ENCODE measurements around the gene PTPRK.

The PTPRK gene

DNA sequence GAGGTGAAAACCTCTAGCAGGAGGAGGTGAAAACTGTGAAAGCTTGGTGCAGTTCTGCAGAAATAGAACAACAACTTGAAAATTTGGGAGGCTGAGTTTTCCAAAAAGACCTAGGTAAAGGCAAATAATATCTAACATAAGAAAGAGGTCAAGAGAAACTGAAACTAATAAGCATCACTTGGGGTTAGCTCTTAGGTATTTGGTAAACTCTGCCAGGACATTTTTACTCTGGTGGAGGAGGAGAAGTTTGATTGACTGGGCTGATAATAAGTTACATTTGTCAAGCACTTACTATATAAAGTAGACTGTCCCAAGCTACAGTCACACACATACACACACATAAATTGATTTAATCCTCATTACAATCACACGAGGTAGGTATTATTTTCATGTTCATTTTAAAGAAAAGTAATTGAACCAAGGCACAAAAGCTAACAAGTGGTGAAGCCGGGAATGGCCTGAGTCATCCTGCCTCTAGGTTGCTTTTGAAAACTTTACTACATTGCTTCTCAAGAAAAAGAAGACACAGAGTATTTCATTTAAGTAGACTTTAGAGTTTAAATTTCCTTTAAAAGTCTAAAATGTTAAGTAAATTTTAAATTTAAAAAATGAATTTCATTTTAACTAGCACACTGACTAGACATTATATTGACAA is 275.5 kb downstream of the PTPRK start:
- DNase-seq (ENCODE audit: low read depth): no peak

GRCh38 chr6:128242765-128243403 is 277.5 kb downstream of the PTPRK start:
- DNase-seq (ENCODE audit: low read depth): no peak

DNA sequence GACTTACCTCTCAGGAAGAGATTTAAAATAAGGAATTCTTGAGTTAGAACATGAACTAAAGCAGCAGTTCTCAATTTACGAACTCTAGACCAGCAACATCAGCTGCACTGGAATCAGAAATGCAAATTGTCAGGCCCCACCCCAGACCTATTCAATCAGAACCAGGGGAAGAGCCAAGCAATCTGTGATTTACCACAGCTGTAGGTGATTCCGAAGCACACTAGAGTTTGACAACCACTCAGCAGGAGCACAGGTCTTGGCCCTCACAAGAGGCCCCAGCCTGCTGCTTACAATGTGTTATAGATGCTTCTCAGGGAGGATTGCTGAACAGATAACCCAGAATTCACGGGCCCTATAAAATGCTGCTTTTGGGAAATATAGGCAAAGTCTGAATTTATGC is 279.2 kb downstream of the PTPRK start:
- DNase-seq (ENCODE audit: low read depth): no peak

GRCh38 chr6:128240024-128240428 is 280.4 kb downstream of the PTPRK start:
- DNase-seq (ENCODE audit: low read depth): no peak

GRCh38 chr6:128239146-128239545 is 281.3 kb downstream of the PTPRK start:
- DNase-seq (ENCODE audit: low read depth): no peak

DNA sequence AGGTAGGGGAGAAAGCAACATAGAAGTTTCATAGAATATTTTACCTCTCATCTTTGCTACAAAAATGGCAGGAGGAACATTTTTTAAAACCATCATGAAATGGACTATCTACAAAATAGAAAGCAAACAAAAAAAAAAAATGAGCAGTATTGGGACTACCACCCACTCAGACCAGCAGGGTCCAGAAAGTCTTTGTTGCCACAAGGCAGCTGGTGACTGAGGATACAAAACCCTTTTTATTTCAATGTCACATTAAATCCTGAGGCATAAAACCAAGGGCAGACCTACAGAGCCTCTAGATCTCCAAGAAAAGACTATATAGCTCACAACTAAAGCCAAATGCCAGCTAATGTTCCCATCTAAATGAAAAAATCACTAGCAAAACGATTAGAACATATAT is 282.2 kb downstream of the PTPRK start:
- DNase-seq (ENCODE audit: low read depth): no peak

DNA sequence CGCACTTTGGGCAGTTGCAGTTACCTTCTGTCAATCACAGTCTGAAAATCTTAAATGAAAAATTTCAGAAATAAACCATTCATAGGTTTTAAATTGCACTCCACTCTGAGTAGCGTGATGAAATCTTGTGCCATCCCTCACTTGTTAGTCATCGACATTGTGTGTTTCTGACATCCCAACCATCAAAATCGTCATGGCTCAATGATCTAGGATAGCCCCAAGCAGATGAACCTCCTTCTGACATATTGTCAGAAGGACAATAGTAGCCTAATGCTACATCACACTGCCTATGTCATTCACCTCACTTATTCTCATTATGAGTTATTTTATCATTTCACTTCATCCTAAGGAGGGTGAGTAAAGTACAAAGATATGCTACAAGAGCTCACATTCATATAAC is 284.8 kb downstream of the PTPRK start:
- DNase-seq (ENCODE audit: low read depth): no peak

DNA sequence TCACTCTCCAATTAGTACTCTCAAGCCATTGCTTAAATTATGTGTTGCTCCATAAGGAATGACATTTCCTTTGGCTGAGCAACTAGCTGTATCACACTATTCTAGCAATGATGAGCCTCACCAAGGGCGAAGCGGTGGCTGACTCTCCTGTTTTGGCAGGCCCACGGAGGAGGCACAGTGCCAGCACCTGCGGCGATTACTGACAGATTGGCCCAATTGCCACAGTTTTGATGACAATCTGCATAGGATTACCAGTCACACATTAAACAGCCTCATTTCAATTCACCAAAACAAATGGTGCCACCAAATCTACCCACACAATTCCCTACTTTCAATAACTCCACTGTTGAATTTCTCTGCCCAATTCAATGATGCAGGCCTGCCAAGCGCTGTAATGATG is 286.9 kb downstream of the PTPRK start:
- DNase-seq (ENCODE audit: low read depth): no peak

DNA sequence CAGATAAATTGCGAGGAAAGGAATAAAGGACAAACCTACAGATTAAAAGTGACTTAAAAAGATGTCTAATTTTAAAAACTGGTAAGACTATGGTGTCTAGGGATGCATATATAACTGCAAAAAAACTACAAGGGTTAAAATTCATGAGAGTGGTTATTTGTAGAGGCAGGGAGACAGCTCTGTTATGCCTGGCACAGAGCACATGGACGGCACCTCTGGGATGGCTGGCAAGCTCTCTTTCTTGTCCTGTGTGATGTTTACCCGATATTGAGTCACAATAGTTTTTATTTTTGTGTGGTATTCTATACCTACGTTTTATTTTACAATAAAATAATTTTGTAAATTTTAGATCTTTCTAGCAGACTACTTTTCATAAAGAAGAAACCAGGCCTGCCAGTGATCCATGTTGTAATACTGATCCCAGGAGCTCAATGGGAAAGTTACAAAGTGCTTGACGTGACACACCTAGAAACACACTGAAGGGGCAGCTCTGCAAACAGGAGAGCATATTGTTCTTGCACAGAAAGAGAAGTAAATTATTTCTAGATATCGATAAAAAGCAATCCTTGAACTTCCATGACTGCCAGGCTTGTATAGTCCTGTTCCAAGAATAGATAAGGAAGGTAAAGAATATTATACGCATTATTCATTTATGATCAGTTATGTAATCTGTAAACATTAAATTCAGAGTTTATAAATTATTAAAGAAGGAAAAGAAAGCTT is 290.0 kb downstream of the PTPRK start:
- no peak for DNase-seq (ENCODE audit: low read depth)

GRCh38 chr6:128225612-128226011 is 294.8 kb downstream of the PTPRK start:
- DNase-seq (ENCODE audit: low read depth): no peak

DNA sequence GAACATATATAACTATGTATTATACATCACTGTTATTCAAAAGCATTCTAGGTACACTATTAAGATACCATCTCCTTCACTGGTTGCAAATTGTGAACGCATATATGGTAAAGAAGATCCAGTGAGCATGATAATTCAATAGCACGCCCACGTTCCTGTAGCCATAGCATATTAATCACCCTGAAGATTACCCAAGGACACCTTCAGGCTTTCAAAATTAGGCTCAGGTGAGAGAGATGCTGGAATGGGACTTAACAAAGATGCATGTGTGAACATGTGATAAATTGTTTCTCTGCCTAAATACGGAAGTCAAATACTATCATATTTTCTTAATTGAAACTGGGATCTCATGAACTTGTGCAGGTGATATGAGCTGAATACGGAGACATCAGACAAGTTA is 303.5 kb downstream of the PTPRK start:
- DNase-seq (ENCODE audit: low read depth): no peak

GRCh38 chr6:128209771-128210170 is 310.6 kb downstream of the PTPRK start:
- DNase-seq (ENCODE audit: low read depth): peak; percentile 62

DNA sequence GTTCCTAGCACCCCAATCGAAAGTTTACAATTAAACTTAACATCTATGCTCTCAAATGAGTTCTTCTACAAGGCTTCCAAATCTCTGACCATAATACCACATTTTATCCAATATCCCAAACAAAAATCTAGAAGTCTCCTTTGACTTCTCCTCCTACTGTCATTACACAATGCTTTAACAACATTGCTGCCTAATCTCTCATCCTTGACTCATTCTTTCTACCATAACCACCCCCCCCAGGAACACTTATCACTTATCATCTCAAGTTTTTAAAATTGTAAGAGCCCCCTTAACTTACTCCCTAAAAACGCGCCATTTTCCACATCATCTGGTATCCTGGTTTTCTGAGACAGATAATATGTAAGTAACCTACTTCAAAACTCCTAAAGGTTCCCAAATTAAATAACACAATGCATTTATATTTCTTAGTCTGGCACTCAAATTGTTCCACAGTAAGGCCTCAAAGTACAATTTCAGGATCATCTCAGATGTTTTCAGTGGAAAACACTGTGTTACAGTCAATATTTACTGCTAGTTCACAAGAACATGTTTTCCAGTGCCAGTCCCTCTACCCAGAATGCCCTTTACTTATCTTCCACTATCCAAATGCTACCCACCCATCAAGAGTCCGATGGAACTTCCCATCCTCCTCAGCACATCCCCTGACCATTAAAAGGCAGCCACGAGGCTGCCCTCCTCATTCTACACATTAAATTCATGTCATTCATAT is 311.4 kb downstream of the PTPRK start:
- peak; percentile 49 for DNase-seq (ENCODE audit: low read depth)

DNA sequence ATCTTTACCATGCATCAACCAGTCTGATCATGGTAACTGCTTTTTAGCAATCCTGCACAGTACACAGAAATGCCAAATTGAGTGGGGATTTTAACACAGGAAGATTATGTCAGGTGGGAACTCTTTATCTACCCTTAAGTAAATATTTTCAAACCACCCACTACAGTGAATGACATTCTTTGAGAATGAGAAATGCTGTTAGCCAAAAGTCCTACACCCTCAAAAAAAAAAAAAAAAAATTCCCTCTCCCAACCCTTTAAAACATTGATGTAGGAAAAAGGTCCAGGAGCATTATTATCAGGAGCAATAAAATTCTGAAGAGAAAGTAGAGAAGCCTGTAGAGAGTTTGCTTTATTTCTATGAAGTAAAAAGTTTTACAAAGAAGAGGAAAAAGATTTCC is 312.3 kb downstream of the PTPRK start:
- peak; percentile 38 for DNase-seq (ENCODE audit: low read depth)

DNA sequence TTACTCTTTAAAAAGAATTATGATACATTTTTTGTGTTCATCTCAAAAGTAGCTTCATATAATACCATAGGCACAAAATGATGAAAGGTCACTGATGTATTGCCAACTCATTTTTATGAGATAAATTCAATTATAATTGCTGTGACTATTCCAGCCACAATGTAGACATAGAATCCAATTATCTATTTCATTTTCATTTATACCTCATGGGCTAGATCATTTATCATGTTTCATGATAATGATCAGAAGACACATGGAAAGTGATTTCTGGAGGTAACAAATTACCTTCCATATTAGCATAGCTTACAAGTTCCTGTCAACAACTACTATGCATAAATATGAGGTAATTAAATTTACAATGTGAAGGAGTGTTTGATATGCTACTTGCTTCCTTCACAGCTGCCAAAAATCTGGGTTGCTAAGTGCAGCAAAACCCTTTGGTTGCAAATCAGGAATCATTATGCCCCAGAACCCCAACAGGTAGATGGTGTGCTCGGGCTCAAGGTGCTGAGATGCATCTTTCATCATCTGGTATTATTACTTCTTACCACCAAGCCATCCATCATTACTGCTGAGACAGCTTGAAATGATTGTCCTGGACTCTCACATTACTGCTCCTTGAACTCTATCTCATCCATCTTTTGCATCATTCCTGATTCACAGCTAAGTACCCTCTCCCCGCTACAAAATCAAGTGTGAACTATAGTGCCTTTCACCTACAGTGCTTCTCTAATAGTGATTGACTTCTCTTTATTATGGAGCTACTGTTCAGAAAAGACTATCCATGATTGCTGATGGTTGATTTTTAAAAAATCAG is 313.6 kb downstream of the PTPRK start:
- no peak for DNase-seq (ENCODE audit: low read depth)

DNA sequence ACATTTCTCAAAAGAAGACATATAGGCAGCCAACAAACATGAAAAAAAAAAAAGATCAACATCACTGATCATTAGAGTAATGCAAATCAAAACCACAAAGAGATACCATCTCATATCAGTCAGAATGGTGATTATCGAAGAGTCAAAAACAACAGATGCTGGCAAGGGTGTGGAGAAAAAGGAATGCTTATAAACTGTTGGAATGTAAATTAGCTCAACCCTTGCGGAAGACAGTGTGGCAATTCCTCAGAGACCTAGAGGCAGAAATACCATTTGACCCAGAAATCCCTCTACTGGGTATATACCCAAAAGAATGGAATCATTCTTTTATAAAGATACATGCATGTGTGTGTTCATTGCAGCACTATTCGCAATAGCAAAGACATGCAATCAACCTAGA is 315.8 kb downstream of the PTPRK start:
- DNase-seq (ENCODE audit: low read depth): peak; percentile 68

DNA sequence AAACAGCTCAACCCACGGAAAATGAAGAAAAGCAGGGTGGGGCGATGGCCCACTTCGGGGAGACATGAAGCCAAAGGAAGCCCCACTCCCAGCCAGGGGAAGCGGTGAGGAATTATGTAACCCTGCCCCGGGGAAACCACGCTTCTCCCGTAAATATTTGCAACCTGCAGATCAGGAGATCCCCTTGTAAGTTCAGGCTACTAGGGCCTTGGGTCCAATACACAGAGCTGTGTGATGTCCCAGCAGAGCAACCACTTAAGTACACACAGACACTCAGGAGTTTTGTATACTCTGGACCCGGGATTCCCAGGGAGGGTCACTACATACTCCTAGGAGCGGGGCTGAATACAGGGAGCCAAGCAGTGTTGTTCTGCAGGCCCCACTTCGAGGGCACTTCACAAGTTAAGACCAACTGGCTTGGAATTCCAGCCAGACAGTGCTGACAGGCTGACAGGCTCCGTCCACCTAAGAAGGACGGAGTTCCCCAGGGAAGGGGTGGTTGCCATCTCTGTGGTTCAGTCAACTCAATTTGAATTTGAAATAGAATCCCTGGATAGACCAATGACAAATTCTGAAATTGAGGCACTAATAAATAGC is 318.1 kb downstream of the PTPRK start:
- DNase-seq (ENCODE audit: low read depth): no peak

GRCh38 chr6:128200789-128201188 is 319.6 kb downstream of the PTPRK start:
- DNase-seq (ENCODE audit: low read depth): no peak

DNA sequence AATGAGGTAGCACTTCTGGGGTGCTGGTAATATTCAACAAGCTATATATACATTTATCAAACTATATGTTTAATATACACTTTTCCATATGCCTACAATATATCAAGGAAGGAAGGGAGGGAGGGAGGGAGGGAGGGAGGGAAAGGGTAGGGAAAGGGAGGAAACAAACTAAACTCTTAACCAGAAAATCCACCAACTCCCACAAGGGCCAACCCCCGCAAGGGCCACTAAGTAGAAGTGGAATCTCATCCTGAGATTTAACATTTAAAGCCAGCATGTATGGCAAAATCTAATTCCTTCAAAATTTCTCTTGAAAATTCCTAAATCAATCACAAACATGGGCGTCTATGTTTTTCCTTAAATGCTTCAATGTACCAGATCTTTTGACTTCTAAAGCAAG is 320.9 kb downstream of the PTPRK start:
- no peak for DNase-seq (ENCODE audit: low read depth)

- no peak for DNase-seq (ENCODE audit: low read depth)
Observed at GRCh38 chr6:128192972-128193371, 327.4 kb downstream of the PTPRK start.

- no peak for DNase-seq (ENCODE audit: low read depth)
Observed at GRCh38 chr6:128188678-128189077, 331.7 kb downstream of the PTPRK start.
